Spleen (tissue), 11 donors: ENCODE results near the gene STEAP1B. TPM values are rescaled to one million over a fixed set of nuclear protein-coding genes. Genes with fewer than 3 reads are reported as not detected.

Experiments used
- DNase-seq: peaks from one replicate; pipeline ENCODE4 v3.0.0-alpha.2; 2020
- H3K27ac ChIP-seq, 8 donors: fragments of 200-600 bp; sonication (generic) in 7 of 8; 1 replicate in 4 of 8; 2 replicates in 4 of 8; pipeline versions ENCODE4 v1.5.0 to v1.8.0; 2016 to 2021; ENCODE audit warnings: inconsistent platforms in 4 of 8, mild to moderate bottlenecking in 4 of 8, moderate library complexity in 1 of 8
- H3K27me3 ChIP-seq, 7 donors: fragments of 200-600 bp; sonication (generic) in 6 of 7; replicated peaks in 1 of 7; 1 replicate in 4 of 7; 2 replicates in 3 of 7; pipeline versions ENCODE4 v1.5.0 to v1.8.0; 2016 to 2021; ENCODE audit warnings: inconsistent platforms in 3 of 7, mild to moderate bottlenecking in 1 of 7
- H3K36me3 ChIP-seq, 6 donors: fragments of 200-600 bp; sonication (generic) in 5 of 6; 1 replicate in 4 of 6; 2 replicates in 2 of 6; pipeline versions ENCODE4 v1.5.0 to v1.8.0; 2016 to 2021; ENCODE audit warnings: inconsistent platforms in 2 of 6
- H3K4me1 ChIP-seq, 6 donors: fragments of 200-600 bp; sonication (generic) in 5 of 6; 1 replicate in 3 of 6; 2 replicates in 3 of 6; pipeline versions ENCODE4 v1.5.0 to v1.8.0; 2016 to 2021; ENCODE audit warnings: inconsistent platforms in 3 of 6
- H3K4me3 ChIP-seq, 8 donors: fragments of 200-600 bp; sonication (generic) in 7 of 8; 1 replicate in 4 of 8; 2 replicates in 4 of 8; pipeline versions ENCODE4 v1.5.0 to v1.8.0; 2016 to 2021; ENCODE audit warnings: inconsistent platforms in 4 of 8, mild to moderate bottlenecking in 4 of 8, moderate library complexity in 2 of 8
- H3K9me3 ChIP-seq, 8 donors: fragments of 200-600 bp; sonication (generic) in 7 of 8; 1 replicate in 4 of 8; 2 replicates in 4 of 8; pipeline versions ENCODE4 v1.5.0 to v1.8.0; 2016 to 2021; ENCODE audit warnings: inconsistent platforms in 4 of 8
- POLR2A ChIP-seq, 3 donors: fragments of 450-650 bp; IDR thresholded peaks; one replicate each; pipeline ENCODE4 v1.5.1; 2017; ENCODE audit warnings: antibody characterized with exemption in 3 of 3, mild to moderate bottlenecking in 1 of 3
- POLR2AphosphoS5 ChIP-seq, 3 donors: sonication (generic); formaldehyde crosslinking; IDR thresholded peaks; one replicate each; pipeline ENCODE4 v1.5.1; 2017; ENCODE audit warnings: antibody characterized with exemption in 3 of 3
- WGBS, 5 donors: extraction: QIAGEN DNeasy Blood & Tissue Kit in 3 of 5; methylation state at CpG; one replicate each; pipeline versions ENCODE4 v1.1.5 to v1.1.7; 2013 to 2018; 5-methylcytosine and 5-hydroxymethylcytosine counted together
- intact Hi-C: fragments of 100-400 bp; cut with DNase I; formaldehyde crosslinking; loops from one replicate; pipeline ENCODE4 v1.15.0; 2023; ENCODE audit warnings: low total_unique reads
- polyA plus RNA-seq, 3 donors: library from polyadenylated mRNA; stranded (reverse); fragments of 200-250 nt; gene quantifications; one replicate each; pipeline ENCODE4 v1.2.1, GENCODE V29; 2013
- total RNA-seq, 7 donors: library from RNA; depleted of rRNA in 3 of 7; stranded (reverse); fragments of >200 nt in 3 of 7; fragmentation: NEBNext Ultra II Directional in 4 of 7; extraction: Animal tissue kit (Norgen Biotek cat#: 25700) in 4 of 7; gene quantifications; one replicate each; pipeline versions ENCODE4 v1.1.0 to v1.2.1, GENCODE V29; 2016 to 2021
- TF ChIP-seq, protein P1 (sequence below), 11 experiments: fragments of 200-600 bp in 7 of 11; fragments of 450-650 bp in 4 of 11; sonication (generic) in 4 of 11; IDR thresholded peaks in 8 of 11; conservative IDR thresholded peaks in 3 of 11; 1 replicate in 7 of 11; 2 replicates in 4 of 11; pipeline versions ENCODE4 v1.4.0 to v1.8.0; 2016 to 2021; ENCODE audit warnings: antibody characterized with exemption in 11 of 11, inconsistent platforms in 4 of 11, mild to moderate bottlenecking in 1 of 11
- donor health status: healthy with polysubstance abuse.
- donor health status: DM: no; HTN: no; CAD: no; lungs with moderate emphysema.
- donor health status: DM: no; HTN: no; CAD: no.
- donor health status: Bipolar disorder and iron deficiency.
- donor health status: healthy.
- donor health status: DM: no; HTN: no; CAD: no.
- donor health status: DM: yes; HTN: yes; CAD: no.

Gene STEAP1B
- total and polyA plus RNA-seq, 10 donors = 5.9 to 22.5 (median 12.9) TPM

GRCh38 chr7:22476824-22477223 lies 23.2 kb downstream of the STEAP1B start:
- peaks cover 2 to 11% (median 8%) of the 10 kb centered on the region in 6 donors for H3K4me1 ChIP-seq
- H3K27me3 ChIP-seq = no peaks in the 10 kb centered on the region
- intact Hi-C loops = no loop called here
- TF ChIP-seq, protein P1, sequence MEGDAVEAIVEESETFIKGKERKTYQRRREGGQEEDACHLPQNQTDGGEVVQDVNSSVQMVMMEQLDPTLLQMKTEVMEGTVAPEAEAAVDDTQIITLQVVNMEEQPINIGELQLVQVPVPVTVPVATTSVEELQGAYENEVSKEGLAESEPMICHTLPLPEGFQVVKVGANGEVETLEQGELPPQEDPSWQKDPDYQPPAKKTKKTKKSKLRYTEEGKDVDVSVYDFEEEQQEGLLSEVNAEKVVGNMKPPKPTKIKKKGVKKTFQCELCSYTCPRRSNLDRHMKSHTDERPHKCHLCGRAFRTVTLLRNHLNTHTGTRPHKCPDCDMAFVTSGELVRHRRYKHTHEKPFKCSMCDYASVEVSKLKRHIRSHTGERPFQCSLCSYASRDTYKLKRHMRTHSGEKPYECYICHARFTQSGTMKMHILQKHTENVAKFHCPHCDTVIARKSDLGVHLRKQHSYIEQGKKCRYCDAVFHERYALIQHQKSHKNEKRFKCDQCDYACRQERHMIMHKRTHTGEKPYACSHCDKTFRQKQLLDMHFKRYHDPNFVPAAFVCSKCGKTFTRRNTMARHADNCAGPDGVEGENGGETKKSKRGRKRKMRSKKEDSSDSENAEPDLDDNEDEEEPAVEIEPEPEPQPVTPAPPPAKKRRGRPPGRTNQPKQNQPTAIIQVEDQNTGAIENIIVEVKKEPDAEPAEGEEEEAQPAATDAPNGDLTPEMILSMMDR (IDR thresholded peaks at IDR 0.05 in 8 of 11, conservative IDR thresholded peaks at IDR 0.05 in 3 of 11) = no peak
- TF ChIP-seq POLR2AphosphoS5 (IDR thresholded peaks at IDR 0.05) = no peak
- no peak for TF ChIP-seq POLR2A (IDR thresholded peaks at IDR 0.05)
- DNase-seq = no peak
- peak overlapping the region in 3 of 8 donors; percentile 17 to 52 (median 17) for H3K27ac ChIP-seq
- WGBS, 5 donors = 74 to 89% (median 79%) methylated on average over 4 to 6 of the region's 6 CpGs
- no peak overlapping the region for H3K4me3 ChIP-seq
- peaks cover 0 to 5% (median 0%) of the 10 kb centered on the region in 6 donors for H3K36me3 ChIP-seq
- no peaks in the 10 kb centered on the region for H3K9me3 ChIP-seq

DNA sequence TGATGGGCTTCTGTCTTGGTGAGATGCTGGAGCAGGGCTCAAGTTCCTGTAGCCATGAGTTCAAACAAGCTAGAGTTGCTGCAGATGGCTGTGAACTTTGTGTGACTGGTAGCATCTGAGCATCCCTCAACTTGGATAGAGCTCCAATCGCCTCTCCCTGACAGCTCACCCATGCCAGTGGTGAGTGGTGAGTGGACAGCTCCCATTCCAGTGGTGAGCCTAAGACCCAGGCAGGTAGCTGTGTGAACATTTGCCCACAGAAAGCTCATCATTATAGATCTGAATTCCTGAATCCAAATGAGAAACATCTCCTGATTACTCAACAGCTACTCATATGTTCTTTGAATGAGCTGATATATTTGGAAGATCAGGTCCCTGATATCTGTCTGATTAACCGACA lies 25.3 kb downstream of the STEAP1B start:
- no peak overlapping the region for H3K4me3 ChIP-seq
- no peaks in the 10 kb centered on the region for H3K27me3 ChIP-seq
- no peak for DNase-seq
- TF ChIP-seq, protein P1 (IDR thresholded peaks at IDR 0.05 in 8 of 11, conservative IDR thresholded peaks at IDR 0.05 in 3 of 11) = no peak
- TF ChIP-seq POLR2A (IDR thresholded peaks at IDR 0.05) = no peak
- no peak for TF ChIP-seq POLR2AphosphoS5 (IDR thresholded peaks at IDR 0.05)
- intact Hi-C loops = no loop called here
- no peak overlapping the region for H3K27ac ChIP-seq
- H3K9me3 ChIP-seq = no peaks in the 10 kb centered on the region
- 87 to 100% (median 92%) methylated on average over 2 of the region's 2 CpGs for WGBS, 5 donors
- peaks cover 0 to 5% (median 0%) of the 10 kb centered on the region in 6 donors for H3K36me3 ChIP-seq
- no peaks in the 10 kb centered on the region for H3K4me1 ChIP-seq

DNA sequence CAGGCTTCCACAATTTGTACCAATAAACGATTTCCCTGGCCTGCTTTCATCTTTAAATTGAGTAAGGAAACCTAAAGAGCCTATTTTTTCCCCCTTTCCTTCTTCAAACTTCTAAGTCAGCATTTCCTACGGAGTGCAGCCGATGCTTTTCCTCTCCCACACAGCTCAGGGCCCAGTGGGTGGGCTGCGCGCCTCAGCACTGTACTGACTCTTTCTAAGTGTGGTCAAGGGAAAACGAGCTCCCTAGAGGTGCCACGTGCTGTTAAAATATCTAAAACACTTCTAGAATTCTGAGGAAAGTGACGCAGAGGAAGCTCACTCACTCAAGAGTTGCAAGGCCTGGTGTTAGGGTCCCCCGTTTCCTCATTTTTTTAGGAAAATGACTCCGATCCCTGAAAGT lies 29.0 kb downstream of the STEAP1B start:
- H3K4me3 ChIP-seq = no peak overlapping the region
- no peaks in the 10 kb centered on the region for H3K27me3 ChIP-seq
- TF ChIP-seq POLR2AphosphoS5 (IDR thresholded peaks at IDR 0.05) (no peak), POLR2A (IDR thresholded peaks at IDR 0.05) (no peak)
- TF ChIP-seq, protein P1 (IDR thresholded peaks at IDR 0.05 in 8 of 11, conservative IDR thresholded peaks at IDR 0.05 in 3 of 11) = no peak
- intact Hi-C loops = no loop called here
- peaks cover 0 to 5% (median 0%) of the 10 kb centered on the region in 6 donors for H3K36me3 ChIP-seq
- no peaks in the 10 kb centered on the region for H3K4me1 ChIP-seq
- no peak overlapping the region for H3K27ac ChIP-seq
- H3K9me3 ChIP-seq = no peaks in the 10 kb centered on the region
- WGBS, 5 donors = 75 to 79% (median 78%) methylated on average over 10 of the region's 10 CpGs
- no peak for DNase-seq

- no peak overlapping the region for H3K27ac ChIP-seq
- no peak for TF ChIP-seq POLR2A (IDR thresholded peaks at IDR 0.05)
- TF ChIP-seq POLR2AphosphoS5 (IDR thresholded peaks at IDR 0.05) = no peak
- TF ChIP-seq, protein P1 (IDR thresholded peaks at IDR 0.05 in 8 of 11, conservative IDR thresholded peaks at IDR 0.05 in 3 of 11) = no peak
- WGBS, 5 donors = 87 to 99% (median 93%) methylated on average over 3 of the region's 3 CpGs
- H3K36me3 ChIP-seq = peaks cover 0 to 5% (median 0%) of the 10 kb centered on the region in 6 donors
- intact Hi-C loops = no loop called here
- H3K27me3 ChIP-seq = no peaks in the 10 kb centered on the region
- no peaks in the 10 kb centered on the region for H3K4me1 ChIP-seq
- no peak for DNase-seq
- H3K9me3 ChIP-seq = no peaks in the 10 kb centered on the region
- no peak overlapping the region for H3K4me3 ChIP-seq
These were observed 30.4 kb downstream of the STEAP1B start for GRCh38 chr7:22469371-22470143.
